Lung (tissue), 16 donors: Measurements from ENCODE around the gene LDLRAD4. TPM values are rescaled to one million over a fixed set of nuclear protein-coding genes. Genes with fewer than 3 reads are reported as not detected.

Experiments used
- ATAC-seq: fragments of 200-7000 bp; cut with Tn5 transposase; one replicate; pipeline ENCODE4 v1.9.1; 2020; ENCODE audit warnings: moderate number of reproducible peaks; ENCODE audit not compliant: insufficient read depth, low FRiP score
- DNase-seq, 3 donors: peaks; one replicate each; pipeline ENCODE4 v3.0.0-alpha.2; 2013 to 2017
- H3K27ac ChIP-seq, 2 donors: one replicate each; pipeline ENCODE4 v1.5.1; 2013; ENCODE audit warnings: mild to moderate bottlenecking in 2 of 2, moderate library complexity in 2 of 2, control low read depth in 1 of 2, inconsistent platforms in 1 of 2, low read depth in 1 of 2, low read length in 1 of 2
- H3K27me3 ChIP-seq, 3 donors: one replicate each; pipeline ENCODE4 v1.5.1; 2013; ENCODE audit warnings: low read length in 2 of 3; ENCODE audit not compliant: control insufficient read depth in 3 of 3, insufficient read depth in 3 of 3
- H3K36me3 ChIP-seq, 4 donors: one replicate each; pipeline ENCODE4 v1.5.1; 2013; ENCODE audit warnings: low read length in 4 of 4, mild to moderate bottlenecking in 1 of 4, moderate library complexity in 1 of 4; ENCODE audit not compliant: control insufficient read depth in 4 of 4, insufficient read depth in 4 of 4
- H3K4me1 ChIP-seq, 5 donors: one replicate each; pipeline ENCODE4 v1.5.1; 2013; ENCODE audit warnings: low read length in 5 of 5, mild to moderate bottlenecking in 2 of 5, moderate library complexity in 1 of 5; ENCODE audit not compliant: control insufficient read depth in 5 of 5, insufficient read depth in 5 of 5
- H3K4me3 ChIP-seq: one replicate; pipeline ENCODE4 v1.5.1; 2013; ENCODE audit warnings: mild to moderate bottlenecking, control low read depth, moderate library complexity
- H3K9ac ChIP-seq, 2 donors: one replicate each; pipeline ENCODE4 v1.5.1; 2013; ENCODE audit warnings: low read length in 2 of 2, control low read depth in 1 of 2; ENCODE audit not compliant: insufficient read depth in 1 of 2
- H3K9me3 ChIP-seq, 4 donors: one replicate each; pipeline ENCODE4 v1.5.1; 2013; ENCODE audit warnings: low read length in 3 of 4, mild to moderate bottlenecking in 1 of 4, moderate library complexity in 1 of 4; ENCODE audit not compliant: control insufficient read depth in 4 of 4, insufficient read depth in 3 of 4
- WGBS, 2 donors: extraction: QIAGEN DNeasy Blood & Tissue Kit; methylation state at CpG; one replicate each; pipeline ENCODE4 v1.1.7; 2013; 5-methylcytosine and 5-hydroxymethylcytosine counted together
- long read RNA-seq, 5 donors: transcript quantifications; one replicate each; lab custom pipeline, GENCODE V29; 2026
- polyA plus RNA-seq, 2 donors: library from polyadenylated mRNA; stranded (reverse); fragments of 200-250 nt; gene quantifications; one replicate each; pipeline ENCODE4 v1.2.1, GENCODE V29; 2013
- total RNA-seq, 2 donors: library from RNA; depleted of rRNA in 1 of 2; stranded (reverse); fragments of >200 nt in 1 of 2; gene quantifications; one replicate each; pipeline ENCODE4 v1.2.1, GENCODE V29; 2014 to 2021
- TF ChIP-seq, protein P1 (sequence below): IDR thresholded peaks from 2 replicates; pipeline ENCODE4 v1.5.1; 2012; ENCODE audit warnings: mild to moderate bottlenecking; ENCODE audit errors: control extremely low read depth, extremely low read depth
- donor health status: control.
- donor health status: control.
- donor health status: Bipolar disorder and iron deficiency.
- donor health status: healthy.
- donor health status: DM: yes; HTN: yes; CAD: no.

Gene LDLRAD4
- total RNA-seq, result 10 to 100 TPM; 30.2 to 62.4 TPM
- 1 to 10 TPM; 3.2 to 9.5 TPM for polyA plus RNA-seq
- long read RNA-seq, donor 1, full-length matches to known transcripts, result 2 of 2 reads
- long read RNA-seq, donor 1, partial matches to known transcripts, result 0 of 2 reads
- long read RNA-seq, donor 1, other reads (novel, unspliced or antisense), result 0 of 2 reads
- long read RNA-seq, donor 2, result 0 reads
- long read RNA-seq, donor 3, partial matches to known transcripts, result 0 of 1 reads
- long read RNA-seq, donor 3, other reads (novel, unspliced or antisense), result 0 of 1 reads
- long read RNA-seq, donor 4, full-length matches to known transcripts, result 2 of 2 reads
- long read RNA-seq, donor 4, partial matches to known transcripts, result 0 of 2 reads
- long read RNA-seq, donor 4, other reads (novel, unspliced or antisense), result 0 of 2 reads
- long read RNA-seq, donor 5, full-length matches to known transcripts, result 3 of 3 reads
- long read RNA-seq, donor 5, partial matches to known transcripts, result 0 of 3 reads
- long read RNA-seq, donor 5, other reads (novel, unspliced or antisense), result 0 of 3 reads

DNA sequence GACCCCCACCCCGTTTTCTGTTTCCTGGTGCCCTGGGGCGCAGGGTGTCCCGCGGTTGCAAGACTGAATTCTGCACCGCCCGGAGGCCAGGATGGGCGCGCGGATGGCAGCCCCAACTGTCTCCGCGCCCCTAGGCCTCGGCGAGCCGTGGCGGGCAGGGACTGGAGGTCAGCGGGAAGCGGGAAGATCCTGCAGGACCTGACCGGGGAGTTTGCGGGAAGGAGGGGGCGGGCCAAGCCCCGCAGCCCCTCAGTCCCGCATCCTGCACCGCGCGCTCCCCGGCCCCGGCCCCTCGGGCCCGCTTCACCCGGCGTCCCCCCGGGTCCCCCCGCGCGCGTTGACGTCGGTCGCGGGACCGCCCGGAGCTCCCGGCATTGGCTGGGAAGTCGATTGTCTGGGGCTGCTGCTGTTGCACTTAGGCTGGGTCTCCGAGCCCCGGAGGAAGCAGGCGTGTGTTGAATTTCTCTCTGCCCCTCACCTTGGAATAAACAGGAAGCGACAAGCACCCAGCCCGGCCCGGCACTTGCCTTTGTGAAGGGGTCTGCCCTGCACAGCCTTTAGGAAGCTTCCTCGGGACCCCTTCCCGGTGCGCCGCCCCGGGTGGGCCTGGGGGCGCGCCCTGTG, at the start of gene LDLRAD4:
LDLRAD4 (plus strand) TSS at position 393 of the 624 bp plus-strand sequence.
- H3K9me3 ChIP-seq, result no peaks in the 10 kb centered on the region

DNA sequence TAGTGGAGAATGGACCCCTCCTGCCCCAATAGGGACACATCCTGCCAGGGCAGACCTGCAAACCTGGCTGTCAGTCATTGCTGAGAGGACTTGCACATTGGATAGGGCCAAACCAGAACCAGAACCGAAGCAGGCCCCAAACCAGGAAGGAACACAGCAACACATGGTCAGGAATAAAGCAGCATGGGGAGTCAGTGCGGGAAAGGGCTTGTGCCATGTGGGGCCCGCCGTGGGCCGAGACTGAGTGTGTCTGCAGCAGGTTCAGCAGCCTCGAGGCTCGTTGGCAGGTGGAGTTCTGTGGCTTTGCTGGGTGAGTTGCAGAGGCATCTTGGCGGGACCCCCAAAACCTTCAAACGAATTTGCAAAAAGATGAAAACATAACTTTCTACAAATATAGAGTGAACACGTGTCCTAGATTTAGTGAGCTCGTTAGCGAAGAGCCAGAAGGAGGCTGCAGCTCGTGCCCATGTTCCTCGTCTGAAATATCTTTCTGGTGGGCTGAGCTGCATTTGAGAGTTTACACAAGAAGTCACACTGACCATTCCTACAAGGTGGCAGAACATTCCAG, 44.9 kb upstream of the LDLRAD4 start:
- H3K36me3 ChIP-seq, result no peaks in the 10 kb centered on the region
- TF ChIP-seq, protein P1, sequence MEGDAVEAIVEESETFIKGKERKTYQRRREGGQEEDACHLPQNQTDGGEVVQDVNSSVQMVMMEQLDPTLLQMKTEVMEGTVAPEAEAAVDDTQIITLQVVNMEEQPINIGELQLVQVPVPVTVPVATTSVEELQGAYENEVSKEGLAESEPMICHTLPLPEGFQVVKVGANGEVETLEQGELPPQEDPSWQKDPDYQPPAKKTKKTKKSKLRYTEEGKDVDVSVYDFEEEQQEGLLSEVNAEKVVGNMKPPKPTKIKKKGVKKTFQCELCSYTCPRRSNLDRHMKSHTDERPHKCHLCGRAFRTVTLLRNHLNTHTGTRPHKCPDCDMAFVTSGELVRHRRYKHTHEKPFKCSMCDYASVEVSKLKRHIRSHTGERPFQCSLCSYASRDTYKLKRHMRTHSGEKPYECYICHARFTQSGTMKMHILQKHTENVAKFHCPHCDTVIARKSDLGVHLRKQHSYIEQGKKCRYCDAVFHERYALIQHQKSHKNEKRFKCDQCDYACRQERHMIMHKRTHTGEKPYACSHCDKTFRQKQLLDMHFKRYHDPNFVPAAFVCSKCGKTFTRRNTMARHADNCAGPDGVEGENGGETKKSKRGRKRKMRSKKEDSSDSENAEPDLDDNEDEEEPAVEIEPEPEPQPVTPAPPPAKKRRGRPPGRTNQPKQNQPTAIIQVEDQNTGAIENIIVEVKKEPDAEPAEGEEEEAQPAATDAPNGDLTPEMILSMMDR, result no peak
- peaks cover 0 to 2% (median 0%) of the 10 kb centered on the region in 4 donors for H3K9me3 ChIP-seq
- ATAC-seq (no peak), DNase-seq (no peak)
- H3K27me3 ChIP-seq, result no peaks in the 10 kb centered on the region
- H3K4me1 ChIP-seq, result no peaks in the 10 kb centered on the region
- 88 to 92% methylated on average over 14 of the region's 14 CpGs for WGBS, 2 donors
- H3K9ac ChIP-seq, result no peak overlapping the region
- H3K27ac ChIP-seq, result no peak overlapping the region
- H3K4me3 ChIP-seq, result no peak overlapping the region

More for the DNA sequence above, at the start of gene LDLRAD4:
- 0 to 1% methylated on average over 32 to 57 of the region's 57 CpGs for WGBS, 2 donors
- H3K4me1 ChIP-seq, result peaks cover 11 to 59% (median 32%) of the 10 kb centered on the region in 5 donors
- H3K9ac ChIP-seq, result peak within 1 kb of the TSS in 1 of 2 donors; percentile 28
- H3K27ac ChIP-seq, result peak within 1 kb of the TSS; percentile 65 to 95
- DNase-seq, result peak; percentile 74 to 79 (median 78)
- no peaks in the 10 kb centered on the region for H3K36me3 ChIP-seq
- peaks cover 0 to 4% (median 2%) of the 10 kb centered on the region in 3 donors for H3K27me3 ChIP-seq
- no peak for ATAC-seq
- TF ChIP-seq, protein P1, result no peak
- H3K4me3 ChIP-seq, result peak within 1 kb of the TSS; percentile 60

DNA sequence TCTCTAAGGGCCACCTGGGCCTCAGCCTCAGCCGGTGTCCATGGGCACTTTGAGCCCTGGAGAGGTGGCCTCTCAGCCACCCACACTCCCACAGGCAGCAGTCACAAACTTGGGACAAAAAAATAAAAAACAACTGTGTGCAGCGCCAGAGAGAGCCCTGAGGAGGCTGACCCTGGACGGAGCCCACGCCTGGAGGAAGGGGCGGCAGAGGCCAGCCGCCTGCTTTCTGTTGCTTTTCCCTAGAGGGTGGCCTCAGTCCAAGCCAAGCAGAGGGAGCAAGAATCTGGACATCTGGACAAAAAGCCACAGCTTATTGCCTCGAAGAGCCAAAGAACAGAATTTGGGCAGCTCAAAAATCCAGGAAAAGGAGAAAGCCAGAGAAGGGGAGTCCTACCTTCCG, 43.3 kb upstream of the LDLRAD4 start:
- DNase-seq (peak in 2 of 3 donors; percentile 4 to 10), ATAC-seq (no peak)
- Histone ChIP-seq H3K9ac (no peak overlapping the region), H3K9me3 (peaks cover 0 to 2% (median 0%) of the 10 kb centered on the region in 4 donors), H3K27ac (no peak overlapping the region), H3K27me3 (no peaks in the 10 kb centered on the region), H3K4me3 (no peak overlapping the region), H3K36me3 (no peaks in the 10 kb centered on the region), H3K4me1 (no peaks in the 10 kb centered on the region)
- WGBS, 2 donors, result 63 to 69% methylated on average over 8 of the region's 8 CpGs
- TF ChIP-seq, protein P1, result no peak
